ENCODE results near the gene HS6ST1. TPM values are rescaled to one million over a fixed set of nuclear protein-coding genes. Genes with fewer than 3 reads are reported as not detected.

Gene HS6ST1
- total and polyA plus RNA-seq, 2 of the 4 experiments (the other 2 are of a cell fraction): 29.9 to 36.9 TPM

DNA sequence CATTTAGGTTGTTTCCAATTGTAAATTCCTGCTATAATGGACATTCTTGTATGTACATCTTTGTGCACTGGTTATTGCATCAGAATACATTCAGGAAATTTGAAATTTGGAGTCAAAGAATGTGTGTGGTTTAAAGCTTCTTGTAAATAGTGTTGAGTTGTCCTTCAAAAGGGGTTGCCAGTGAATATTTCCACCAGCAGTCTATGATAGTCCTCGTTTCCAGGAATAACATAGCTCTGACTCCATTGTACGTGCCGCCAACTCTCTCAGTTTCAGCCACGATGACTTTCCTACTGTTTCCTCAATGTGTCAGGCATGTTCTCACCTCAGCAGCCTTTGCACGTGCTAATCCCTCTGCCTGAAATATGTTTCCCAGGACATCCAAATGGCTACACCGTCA is 10.9 kb upstream of the HS6ST1 start:
- WGBS, 2 experiments (ENCODE audit: extremely low coverage in 2 of 2, insufficient read length in 1 of 2): 83% methylated on average over 5 of the region's 6 CpGs; no CpG with 5 or more reads in 1 of the 2 experiments
- Histone ChIP-seq H4K20me1 (ENCODE audit: insufficient read depth, low read length) (no peaks in the 10 kb centered on the region), H3K18ac (ENCODE audit: low read depth, low read length) (no peak overlapping the region; the same call in 1 of the 2 replicates), H3K27ac (ENCODE audit: insufficient read depth, low read length) (peak overlapping the region; percentile 27; the same call in 1 of the 2 replicates), H3K36me3 (ENCODE audit: control insufficient read depth, insufficient read depth, low read length) (no peaks in the 10 kb centered on the region), H2BK20ac (ENCODE audit: low read depth, low read length) (0 out of 2 replicates have a peak overlapping the region, but pooled peaks have one; percentile 57), H3K56ac (ENCODE audit: extremely low read depth, insufficient read depth, low read length) (no peak overlapping the region), H3K4ac (ENCODE audit: low read depth, low read length) (peak overlapping the region; percentile 71; the same call in 1 of the 2 replicates), H3K4me3 (ENCODE audit: insufficient read depth, low read depth, low read length) (no peak overlapping the region), H3K4me1 (ENCODE audit: control insufficient read depth, insufficient read depth, low read length) (peaks cover 4% of the 10 kb centered on the region; the same call in 1 of the 2 replicates), H3K9me3 (ENCODE audit: control insufficient read depth, insufficient read depth, low read length) (peaks cover 5% of the 10 kb centered on the region), H3K27me3 (ENCODE audit: control insufficient read depth, insufficient read depth, low read length) (no peaks in the 10 kb centered on the region), H3K23ac (ENCODE audit: low read depth, low read length) (peak overlapping the region; percentile 68; the same call in 1 of the 2 replicates), H2BK120ac (ENCODE audit: low read depth, low read length) (peak overlapping the region; percentile 53), H3K79me1 (ENCODE audit: low read depth in 1 of 2, low read length in 2 of 2) (no peaks in the 10 kb centered on the region), H2BK5ac (ENCODE audit: low read depth, low read length, poor library complexity, severe bottlenecking) (no peak overlapping the region), H2AFZ (replicated peaks; ENCODE audit: low read length, poor library complexity) (no peak overlapping the region), H3K14ac (replicated peaks; ENCODE audit: low read depth, low read length) (no peak overlapping the region), H2BK15ac (ENCODE audit: low read depth, low read length) (no peak overlapping the region; the same call in 2 of the 3 replicates), H4K91ac (ENCODE audit: insufficient read depth, low read depth, low read length) (no peak overlapping the region), H3K9ac (ENCODE audit: low read depth, low read length) (no peak overlapping the region), H3K4me2 (ENCODE audit: low read depth, low read length) (no peak overlapping the region), H2AK9ac (replicated peaks; ENCODE audit: low read depth, low read length, poor library complexity) (no peak overlapping the region), H2AK5ac (ENCODE audit: low read depth, low read length) (no peak overlapping the region; the same call in 1 of the 2 replicates), H4K8ac (ENCODE audit: low read depth in 2 of 2, low read length in 2 of 2) (peak overlapping the region in 1 of 2 experiments; percentile 32; a peak in 1 of 4 replicates), H3K9me1 (ENCODE audit: insufficient read depth, low read length) (no peaks in the 10 kb centered on the region; the same call in 1 of the 2 replicates), H4K5ac (ENCODE audit: low read depth, low read length) (no peak overlapping the region; the same call in 1 of the 2 replicates)
- CTCF ChIA-PET: interaction anchor here (0.9 kb wide), 1 partner anchor 243 kb away, joined by 3 read pairs; no protein-coding TSS in a partner anchor
- in situ Hi-C loops (cut with MboI; ENCODE audit: low sequenced_read_pairs) (loop anchor here (10.0 kb wide), 4 partner anchors 205 to 425 kb away; no protein-coding TSS in a partner anchor), intact Hi-C loops (cut with micrococcal nuclease) (loop anchor here (2.0 kb wide), 1 partner anchor 45 kb away; no protein-coding TSS in a partner anchor), dilution Hi-C loops (cut with HindIII; ENCODE audit: low sequenced_read_pairs, unreplicated experiment) (no loop called here)
- DNase-seq (peak; percentile 56), ATAC-seq (ENCODE audit: low read depth) (peak; percentile 49)
- TF ChIP-seq, protein P1, sequence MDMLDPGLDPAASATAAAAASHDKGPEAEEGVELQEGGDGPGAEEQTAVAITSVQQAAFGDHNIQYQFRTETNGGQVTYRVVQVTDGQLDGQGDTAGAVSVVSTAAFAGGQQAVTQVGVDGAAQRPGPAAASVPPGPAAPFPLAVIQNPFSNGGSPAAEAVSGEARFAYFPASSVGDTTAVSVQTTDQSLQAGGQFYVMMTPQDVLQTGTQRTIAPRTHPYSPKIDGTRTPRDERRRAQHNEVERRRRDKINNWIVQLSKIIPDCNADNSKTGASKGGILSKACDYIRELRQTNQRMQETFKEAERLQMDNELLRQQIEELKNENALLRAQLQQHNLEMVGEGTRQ (IDR thresholded peaks at IDR 0.05; ENCODE audit: low read depth, low read length): no peak
- TF ChIP-seq BHLHE40 (IDR thresholded peaks at IDR 0.05; ENCODE audit: low read depth, low read length) (no peak), CEBPB (IDR thresholded peaks at IDR 0.05; ENCODE audit: low read depth, low read length) (peak; percentile 48; the same call in 1 of the 2 replicates)
- TF ChIP-seq, protein P2, sequence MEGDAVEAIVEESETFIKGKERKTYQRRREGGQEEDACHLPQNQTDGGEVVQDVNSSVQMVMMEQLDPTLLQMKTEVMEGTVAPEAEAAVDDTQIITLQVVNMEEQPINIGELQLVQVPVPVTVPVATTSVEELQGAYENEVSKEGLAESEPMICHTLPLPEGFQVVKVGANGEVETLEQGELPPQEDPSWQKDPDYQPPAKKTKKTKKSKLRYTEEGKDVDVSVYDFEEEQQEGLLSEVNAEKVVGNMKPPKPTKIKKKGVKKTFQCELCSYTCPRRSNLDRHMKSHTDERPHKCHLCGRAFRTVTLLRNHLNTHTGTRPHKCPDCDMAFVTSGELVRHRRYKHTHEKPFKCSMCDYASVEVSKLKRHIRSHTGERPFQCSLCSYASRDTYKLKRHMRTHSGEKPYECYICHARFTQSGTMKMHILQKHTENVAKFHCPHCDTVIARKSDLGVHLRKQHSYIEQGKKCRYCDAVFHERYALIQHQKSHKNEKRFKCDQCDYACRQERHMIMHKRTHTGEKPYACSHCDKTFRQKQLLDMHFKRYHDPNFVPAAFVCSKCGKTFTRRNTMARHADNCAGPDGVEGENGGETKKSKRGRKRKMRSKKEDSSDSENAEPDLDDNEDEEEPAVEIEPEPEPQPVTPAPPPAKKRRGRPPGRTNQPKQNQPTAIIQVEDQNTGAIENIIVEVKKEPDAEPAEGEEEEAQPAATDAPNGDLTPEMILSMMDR (conservative IDR thresholded peaks at IDR 0.05; ENCODE audit: low read depth, low read length): no peak
- BruUV-seq (replicated peaks): no TSS peak
- POLR2A ChIA-PET (ENCODE audit: unreplicated experiment): no interaction called here

All from IMR-90 (cell line).